Retina (tissue), 1 donor: ENCODE data around the gene IGSF11.
A peak's percentile ranks its signal among the peaks of the same experiment; 100 is the strongest.

Source experiments
- DNase-seq: peaks from one replicate; pipeline ENCODE4 v3.0.0-alpha.2; 2016

The IGSF11 gene

GRCh38 chr3:118948146-118948545 is 86.5 kb downstream of the IGSF11 start:
- no peak for DNase-seq

DNA sequence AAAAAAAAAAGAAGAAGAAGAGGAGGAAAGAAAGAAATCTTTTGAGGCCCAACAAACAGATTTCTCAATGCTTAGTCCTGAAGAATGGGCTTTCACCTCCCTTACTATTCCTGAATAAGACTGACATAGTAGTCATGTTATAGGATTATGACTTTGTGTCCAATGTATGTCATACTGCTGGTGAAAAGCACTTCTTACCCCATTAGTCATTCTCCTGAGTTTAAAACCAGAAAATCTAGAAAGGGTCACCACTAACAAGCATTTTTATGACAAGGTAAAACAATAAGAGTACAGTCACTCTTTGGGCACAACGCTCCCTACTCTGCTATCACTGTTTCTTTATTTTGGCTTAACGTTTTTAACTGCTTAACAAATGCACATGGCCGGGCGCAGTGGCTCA is 88.2 kb downstream of the IGSF11 start:
- no peak for DNase-seq

- no peak for DNase-seq
Observed at GRCh38 chr3:118945834-118946233, 88.8 kb downstream of the IGSF11 start.

- no peak for DNase-seq
Observed at GRCh38 chr3:118943597-118943996, 91.0 kb downstream of the IGSF11 start.

- DNase-seq = no peak
Observed at GRCh38 chr3:118942671-118943070, 92.0 kb downstream of the IGSF11 start.

- DNase-seq = no peak
Observed at GRCh38 chr3:118942195-118942594, 92.5 kb downstream of the IGSF11 start.

DNA sequence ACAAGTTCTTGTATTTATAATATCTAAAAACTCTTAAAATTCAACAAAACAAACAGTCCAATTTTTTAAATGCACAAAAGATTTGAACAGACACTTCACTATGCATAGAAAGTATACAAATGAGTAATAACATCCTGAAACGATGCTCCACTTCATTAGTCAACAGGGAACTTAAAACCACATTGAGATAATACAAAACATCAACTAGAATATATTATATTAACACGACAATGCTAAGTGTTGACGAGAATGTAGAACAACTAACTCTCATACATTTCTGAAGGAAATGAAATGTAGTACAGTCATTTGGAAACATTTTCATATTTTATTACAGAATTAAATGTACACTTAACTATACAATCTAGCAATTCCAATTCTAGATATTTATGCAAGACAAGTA is 93.4 kb downstream of the IGSF11 start:
- no peak for DNase-seq

DNA sequence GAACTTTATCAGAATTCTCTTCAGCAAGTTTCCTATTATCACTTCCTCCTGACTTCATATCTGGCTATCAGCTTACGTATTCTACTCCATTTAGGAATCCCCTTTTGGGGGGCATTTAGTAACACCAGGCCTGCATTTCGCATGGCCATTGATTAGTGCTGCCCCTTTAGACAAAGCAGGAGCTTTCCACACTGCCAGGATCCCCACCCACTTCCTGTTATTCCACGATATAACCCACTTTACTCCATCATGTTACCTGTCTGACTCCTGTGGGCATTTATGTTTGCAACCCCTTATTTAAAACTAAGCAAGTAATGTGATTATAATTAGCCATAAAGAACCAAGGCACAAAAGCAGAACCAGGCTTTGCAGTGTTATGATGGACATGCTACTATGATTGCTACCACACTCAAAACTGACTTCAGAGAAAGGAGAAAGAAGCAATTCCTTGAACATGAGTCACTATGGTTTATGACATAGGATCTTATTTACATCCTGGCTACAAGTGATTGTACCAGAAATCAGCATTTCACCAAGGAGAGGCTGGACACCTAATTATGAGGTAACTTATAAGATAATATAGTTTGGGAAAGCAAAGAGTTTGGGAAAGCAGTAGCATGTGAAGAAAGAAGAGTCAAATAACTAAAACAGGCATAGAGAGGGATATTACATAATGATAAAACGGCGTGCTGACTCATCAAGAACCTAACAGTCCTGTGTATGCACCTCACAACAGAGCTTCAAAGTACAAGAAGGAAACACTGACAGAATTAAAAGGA is 96.3 kb downstream of the IGSF11 start:
- DNase-seq = no peak

GRCh38 chr3:118936811-118937210 is 97.8 kb downstream of the IGSF11 start:
- no peak for DNase-seq

GRCh38 chr3:118932822-118933558 is 101.7 kb downstream of the IGSF11 start:
- DNase-seq = no peak

DNA sequence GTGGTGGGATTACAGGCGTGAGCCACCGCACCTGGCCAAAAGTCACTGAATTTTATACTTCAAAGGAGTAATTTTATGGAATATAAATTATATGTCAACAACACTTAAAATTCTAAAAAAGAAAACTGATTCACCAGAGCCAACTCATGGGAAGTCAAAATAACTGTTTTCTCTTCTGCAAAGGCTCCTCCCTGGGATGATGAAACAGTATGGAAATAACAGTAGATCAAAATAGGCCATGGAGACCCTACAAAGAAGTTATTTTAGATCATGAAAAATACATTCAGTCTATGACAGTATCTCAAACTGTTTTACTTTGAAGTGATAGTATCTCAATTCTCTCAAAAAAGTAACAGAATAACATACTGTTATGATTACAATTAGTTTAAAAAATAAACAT is 102.7 kb downstream of the IGSF11 start:
- DNase-seq = no peak

DNA sequence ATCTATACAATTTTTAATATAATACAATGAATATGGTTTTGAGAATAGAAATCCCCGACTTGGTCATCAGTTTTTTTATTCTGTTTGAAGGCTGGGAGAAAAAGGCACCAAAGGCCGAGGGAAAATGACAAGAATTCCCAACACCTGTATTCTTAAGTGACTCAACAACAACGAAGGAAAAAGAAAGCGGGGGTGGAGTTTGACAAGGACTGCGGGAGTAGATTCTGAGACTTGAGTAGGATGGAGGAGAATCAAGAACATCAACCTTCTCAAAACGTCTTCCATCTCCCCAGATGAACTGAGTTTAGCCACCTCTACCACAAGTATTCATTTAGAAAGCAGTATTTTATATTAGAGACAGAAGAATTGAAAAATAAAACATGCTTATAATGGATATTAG is 107.2 kb downstream of the IGSF11 start:
- DNase-seq = no peak

DNA sequence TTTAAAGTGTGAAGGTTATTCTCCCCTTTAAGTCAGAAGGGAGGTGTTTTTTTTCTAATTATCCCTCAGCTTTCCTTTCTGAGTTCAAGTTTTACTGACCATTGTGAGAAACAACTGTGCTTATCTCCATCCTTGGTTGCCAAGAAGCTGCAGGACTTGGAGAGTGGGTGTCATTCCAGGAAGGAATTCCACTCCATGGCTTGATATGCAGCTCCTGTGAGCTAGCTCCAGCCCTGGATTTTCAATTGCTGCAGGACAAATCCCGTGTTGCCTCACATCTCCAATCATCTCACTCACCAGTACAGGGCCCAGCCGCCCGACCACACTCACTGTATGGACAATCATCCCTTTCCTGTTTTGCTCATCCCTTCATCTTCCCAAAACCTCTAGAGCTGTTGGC is 122.5 kb downstream of the IGSF11 start:
- no peak for DNase-seq

- DNase-seq = no peak
Observed at GRCh38 chr3:118910332-118910731, 124.3 kb downstream of the IGSF11 start.

DNA sequence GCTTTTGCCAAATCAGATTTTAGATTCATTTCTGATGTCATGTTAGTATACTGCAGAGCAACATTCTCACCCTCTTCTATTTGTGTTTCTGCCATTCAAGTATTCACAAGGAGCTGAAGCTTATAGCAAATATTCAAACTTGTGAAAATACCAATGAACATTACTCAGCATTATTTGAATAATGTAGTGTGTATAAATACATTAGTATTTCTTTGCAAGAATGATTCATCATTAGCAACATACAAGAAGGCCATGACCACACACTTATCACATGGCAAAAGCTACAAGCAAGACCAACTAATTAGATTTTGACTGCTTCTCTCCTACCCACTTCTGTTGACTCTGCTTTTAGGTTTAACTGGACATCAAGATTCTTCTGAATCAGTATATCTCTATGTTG is 124.9 kb downstream of the IGSF11 start:
- DNase-seq = no peak

DNA sequence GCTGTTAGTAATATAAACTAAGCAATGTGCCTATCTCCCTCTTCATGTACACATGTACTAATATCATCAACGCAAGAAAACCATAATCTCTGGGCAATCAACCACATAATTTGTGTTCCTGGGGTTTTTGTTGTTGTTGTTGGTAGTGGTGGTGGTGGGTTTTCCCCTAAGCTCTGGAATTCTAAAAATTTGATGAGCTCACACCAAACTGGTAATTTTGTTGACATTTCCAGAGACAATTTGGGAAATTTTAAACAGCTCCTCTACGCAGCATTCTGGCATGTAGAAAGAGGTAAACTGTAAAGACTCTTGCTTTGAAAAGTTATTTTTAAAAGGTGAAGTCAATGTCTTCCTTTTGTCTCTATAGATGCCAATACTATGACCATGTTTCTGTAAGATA is 126.7 kb downstream of the IGSF11 start:
- no peak for DNase-seq

DNA sequence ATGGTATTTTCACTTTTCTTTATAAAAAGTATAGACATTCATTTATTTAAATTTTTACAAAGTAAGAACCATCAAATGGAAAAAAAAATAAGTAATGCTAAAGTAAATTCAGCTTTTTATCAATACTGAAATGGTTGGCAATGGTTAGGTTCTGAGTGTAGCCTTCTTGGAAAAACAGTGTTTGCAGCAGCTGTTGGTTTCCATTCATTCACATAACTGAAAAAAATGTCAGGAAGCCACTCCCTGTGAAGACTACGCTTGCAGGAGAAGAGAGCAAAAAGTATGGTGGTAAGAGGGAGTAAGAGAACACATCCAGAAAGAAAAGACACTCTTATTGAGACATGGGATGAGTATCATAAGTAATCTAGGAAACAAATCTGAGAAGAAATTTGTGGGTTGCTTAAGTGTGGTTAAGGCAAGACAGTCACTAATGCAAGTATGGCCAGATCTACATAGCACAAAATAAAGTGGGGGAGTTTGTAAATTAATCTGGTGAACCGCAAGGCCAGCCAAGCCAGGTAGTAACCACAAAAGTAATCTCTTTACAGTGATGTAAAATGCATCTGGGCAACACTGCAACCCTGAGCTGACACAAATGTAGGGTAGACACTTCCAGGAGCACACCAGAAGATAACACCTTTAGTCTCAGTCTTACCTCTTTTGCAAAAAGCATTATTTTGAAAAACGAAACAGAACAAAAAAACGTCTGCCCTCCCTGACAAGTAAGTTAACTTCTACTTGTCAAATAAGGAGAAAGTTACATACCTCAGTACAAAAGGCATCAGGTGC is 133.7 kb downstream of the IGSF11 start:
- no peak for DNase-seq

DNA sequence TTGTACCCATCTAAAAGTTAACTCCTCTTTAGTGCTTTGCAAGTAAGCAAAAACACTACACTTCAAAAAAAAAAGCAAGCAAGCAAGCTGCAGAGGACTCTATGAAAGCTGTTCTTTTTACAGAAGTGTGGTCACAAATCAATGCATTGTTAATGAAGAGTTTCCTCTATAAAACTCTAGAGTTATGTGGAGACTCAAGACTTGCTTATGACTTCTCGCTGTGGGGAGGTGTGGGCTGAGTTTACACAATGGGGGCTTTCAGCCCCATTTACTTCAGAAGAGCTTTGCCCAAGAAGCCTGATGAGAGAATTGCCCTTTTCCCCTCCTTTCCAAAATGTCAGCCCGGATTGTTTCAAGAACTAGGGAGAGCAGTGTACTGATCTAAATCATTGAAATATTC is 144.4 kb downstream of the IGSF11 start:
- DNase-seq = no peak

DNA sequence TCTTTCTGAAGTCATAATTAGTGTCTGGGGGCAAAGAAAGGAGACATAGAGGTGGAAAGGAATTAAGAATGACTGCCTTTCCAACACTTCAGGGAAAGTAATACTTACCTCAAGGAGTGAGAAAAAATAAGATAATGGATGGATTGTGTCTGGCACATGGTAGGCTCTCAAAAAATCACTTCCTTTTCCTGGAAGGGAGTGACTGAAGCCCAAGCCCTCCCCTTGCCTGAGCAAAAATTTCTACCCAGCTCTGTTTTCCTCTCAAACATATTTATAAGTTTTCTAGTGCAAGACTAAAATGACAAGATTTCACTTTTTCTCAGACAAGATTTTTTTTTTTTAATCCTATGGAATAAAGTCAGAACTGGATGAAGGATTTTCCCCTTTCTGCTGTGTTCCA is 145.0 kb downstream of the IGSF11 start:
- no peak for DNase-seq

GRCh38 chr3:118886708-118887107 is 147.9 kb downstream of the IGSF11 start:
- DNase-seq = no peak

DNA sequence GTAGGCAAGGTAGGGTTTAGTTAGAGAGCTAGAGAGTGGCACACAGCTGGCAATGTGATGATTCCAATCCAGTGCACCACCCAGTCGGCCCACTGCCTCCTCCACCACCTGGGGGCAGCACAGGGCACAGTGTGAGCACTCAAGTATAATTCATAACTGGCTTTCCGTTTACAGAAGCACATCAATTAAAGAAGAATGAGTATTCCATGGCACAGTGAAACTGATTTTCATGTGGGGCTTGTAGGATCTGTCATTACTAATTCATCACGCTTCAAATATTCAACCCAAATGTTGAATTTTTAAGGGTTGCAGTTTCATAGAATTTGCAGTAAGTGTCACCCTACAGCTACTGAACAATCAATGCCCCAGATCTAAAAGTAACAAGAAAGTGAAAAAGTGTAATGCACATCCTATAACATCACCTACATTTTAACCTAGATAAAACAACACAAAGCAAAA is 149.9 kb downstream of the IGSF11 start:
- peak; percentile 80 for DNase-seq

GRCh38 chr3:118882353-118882947 is 152.2 kb downstream of the IGSF11 start:
- peak; percentile 71 for DNase-seq

- DNase-seq = peak; percentile 57
Observed at GRCh38 chr3:118868051-118868450, 166.6 kb downstream of the IGSF11 start.
